HL-60 (cell line): ENCODE results near the gene GALNT3.

Experiments used
- GABPA ChIP-seq: IDR thresholded peaks from 2 replicates; pipeline ENCODE4 v1.6.1; 2012; ENCODE audit warnings: low read depth
- POLR2AphosphoS5 ChIP-seq: IDR thresholded peaks from 2 replicates; pipeline ENCODE4 v1.6.1; 2012; ENCODE audit warnings: low read depth
- SPI1 ChIP-seq: IDR thresholded peaks from 2 replicates; pipeline ENCODE4 v1.6.1; 2012; ENCODE audit warnings: low read depth, mild to moderate bottlenecking, borderline replicate concordance
- TF ChIP-seq, protein P1 (sequence below): IDR thresholded peaks from one replicate; pipeline ENCODE4 v1.5.1; 2011; ENCODE audit warnings: low read length, control low read depth, inconsistent platforms; ENCODE audit not compliant: insufficient read depth
- TF ChIP-seq, protein P2 (sequence below): IDR thresholded peaks from 2 replicates; pipeline ENCODE4 v1.6.1; 2012; ENCODE audit warnings: low read depth; ENCODE audit not compliant: insufficient replicate concordance

DNA sequence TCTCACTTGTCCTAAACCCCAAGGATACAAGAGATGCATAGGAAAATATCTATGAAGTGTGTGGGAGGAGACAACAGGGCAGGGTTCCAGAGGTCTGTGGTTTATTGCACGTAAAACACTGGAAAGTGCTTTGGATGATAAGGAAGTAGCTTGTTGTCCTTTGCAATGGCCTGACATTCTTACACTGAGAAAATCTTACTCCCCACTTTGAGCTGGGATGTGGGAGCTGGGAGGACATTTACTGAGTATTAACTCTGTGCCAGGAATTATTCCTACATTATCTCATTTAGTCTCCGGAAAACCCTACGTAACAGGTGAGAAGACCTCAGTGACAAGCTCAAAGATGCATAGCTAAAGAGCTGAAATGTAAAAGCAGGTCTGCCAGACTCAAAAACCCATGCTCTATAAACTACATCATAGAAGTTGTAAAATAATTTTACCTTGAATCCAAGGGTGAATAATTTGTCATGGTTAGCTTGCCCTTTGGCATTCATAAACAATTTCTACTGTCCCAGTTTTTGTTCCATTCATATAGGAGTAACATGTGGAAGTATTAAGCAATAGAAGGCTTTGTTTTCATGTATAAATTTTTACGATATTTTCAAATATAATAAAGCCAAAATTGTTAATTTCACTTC, 9.2 kb upstream of the GALNT3 start:
- TF ChIP-seq, protein P1, sequence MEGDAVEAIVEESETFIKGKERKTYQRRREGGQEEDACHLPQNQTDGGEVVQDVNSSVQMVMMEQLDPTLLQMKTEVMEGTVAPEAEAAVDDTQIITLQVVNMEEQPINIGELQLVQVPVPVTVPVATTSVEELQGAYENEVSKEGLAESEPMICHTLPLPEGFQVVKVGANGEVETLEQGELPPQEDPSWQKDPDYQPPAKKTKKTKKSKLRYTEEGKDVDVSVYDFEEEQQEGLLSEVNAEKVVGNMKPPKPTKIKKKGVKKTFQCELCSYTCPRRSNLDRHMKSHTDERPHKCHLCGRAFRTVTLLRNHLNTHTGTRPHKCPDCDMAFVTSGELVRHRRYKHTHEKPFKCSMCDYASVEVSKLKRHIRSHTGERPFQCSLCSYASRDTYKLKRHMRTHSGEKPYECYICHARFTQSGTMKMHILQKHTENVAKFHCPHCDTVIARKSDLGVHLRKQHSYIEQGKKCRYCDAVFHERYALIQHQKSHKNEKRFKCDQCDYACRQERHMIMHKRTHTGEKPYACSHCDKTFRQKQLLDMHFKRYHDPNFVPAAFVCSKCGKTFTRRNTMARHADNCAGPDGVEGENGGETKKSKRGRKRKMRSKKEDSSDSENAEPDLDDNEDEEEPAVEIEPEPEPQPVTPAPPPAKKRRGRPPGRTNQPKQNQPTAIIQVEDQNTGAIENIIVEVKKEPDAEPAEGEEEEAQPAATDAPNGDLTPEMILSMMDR: no peak
- TF ChIP-seq GABPA (no peak), POLR2AphosphoS5 (no peak), SPI1 (no peak)
- TF ChIP-seq, protein P2, sequence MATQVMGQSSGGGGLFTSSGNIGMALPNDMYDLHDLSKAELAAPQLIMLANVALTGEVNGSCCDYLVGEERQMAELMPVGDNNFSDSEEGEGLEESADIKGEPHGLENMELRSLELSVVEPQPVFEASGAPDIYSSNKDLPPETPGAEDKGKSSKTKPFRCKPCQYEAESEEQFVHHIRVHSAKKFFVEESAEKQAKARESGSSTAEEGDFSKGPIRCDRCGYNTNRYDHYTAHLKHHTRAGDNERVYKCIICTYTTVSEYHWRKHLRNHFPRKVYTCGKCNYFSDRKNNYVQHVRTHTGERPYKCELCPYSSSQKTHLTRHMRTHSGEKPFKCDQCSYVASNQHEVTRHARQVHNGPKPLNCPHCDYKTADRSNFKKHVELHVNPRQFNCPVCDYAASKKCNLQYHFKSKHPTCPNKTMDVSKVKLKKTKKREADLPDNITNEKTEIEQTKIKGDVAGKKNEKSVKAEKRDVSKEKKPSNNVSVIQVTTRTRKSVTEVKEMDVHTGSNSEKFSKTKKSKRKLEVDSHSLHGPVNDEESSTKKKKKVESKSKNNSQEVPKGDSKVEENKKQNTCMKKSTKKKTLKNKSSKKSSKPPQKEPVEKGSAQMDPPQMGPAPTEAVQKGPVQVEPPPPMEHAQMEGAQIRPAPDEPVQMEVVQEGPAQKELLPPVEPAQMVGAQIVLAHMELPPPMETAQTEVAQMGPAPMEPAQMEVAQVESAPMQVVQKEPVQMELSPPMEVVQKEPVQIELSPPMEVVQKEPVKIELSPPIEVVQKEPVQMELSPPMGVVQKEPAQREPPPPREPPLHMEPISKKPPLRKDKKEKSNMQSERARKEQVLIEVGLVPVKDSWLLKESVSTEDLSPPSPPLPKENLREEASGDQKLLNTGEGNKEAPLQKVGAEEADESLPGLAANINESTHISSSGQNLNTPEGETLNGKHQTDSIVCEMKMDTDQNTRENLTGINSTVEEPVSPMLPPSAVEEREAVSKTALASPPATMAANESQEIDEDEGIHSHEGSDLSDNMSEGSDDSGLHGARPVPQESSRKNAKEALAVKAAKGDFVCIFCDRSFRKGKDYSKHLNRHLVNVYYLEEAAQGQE: no peak
